Progenitor cell of endocrine pancreas (in vitro differentiated cells): ENCODE measurements around the gene CD226. TPM values are rescaled to one million over a fixed set of nuclear protein-coding genes. Genes with fewer than 3 reads are reported as not detected.
"Not testable (repeated sequence)": the region's sequence is repeated elsewhere in the genome, so short reads cannot be mapped to it uniquely, and the experiment has no call there.

Source experiments
- DNase-seq: peaks from one replicate; pipeline ENCODE4 v3.0.0; 2021; ENCODE audit warnings: low spot score; ENCODE audit not compliant: unreplicated experiment
- H3K27ac Mint-ChIP-seq: 2 replicates; pipeline ENCODE4 v1.8.0; 2021; ENCODE audit warnings: mild to moderate bottlenecking, moderate library complexity, mixed read lengths
- H3K27me3 Mint-ChIP-seq: 2 replicates; pipeline ENCODE4 v1.8.0; 2021; ENCODE audit warnings: mixed read lengths
- H3K36me3 Mint-ChIP-seq: 2 replicates; pipeline ENCODE4 v1.8.0; 2022; ENCODE audit warnings: mixed read lengths; ENCODE audit not compliant: insufficient read depth
- H3K4me1 Mint-ChIP-seq: 2 replicates; pipeline ENCODE4 v1.8.0; 2021; ENCODE audit warnings: low read depth, mixed read lengths
- H3K4me3 Mint-ChIP-seq: 2 replicates; pipeline ENCODE4 v1.8.0; 2021; ENCODE audit warnings: low read depth, mild to moderate bottlenecking, moderate library complexity, mixed read lengths
- H3K9me3 Mint-ChIP-seq: 2 replicates; pipeline ENCODE4 v1.8.0; 2021; ENCODE audit warnings: low read depth, mixed read lengths
- total RNA-seq: library from RNA; stranded (reverse); gene quantifications from 2 replicates; pipeline ENCODE4 v1.2.1, GENCODE V29; 2021
- TF ChIP-seq, protein P1 (sequence below): fragments of 200-600 bp; sonication (generic); IDR thresholded peaks from one replicate; pipeline ENCODE4 v1.5.0; 2021; ENCODE audit warnings: antibody characterized with exemption, mild to moderate bottlenecking; ENCODE audit not compliant: unreplicated experiment

The CD226 gene
- total RNA-seq, 1 donor from 2014 or later = 0.55 TPM

DNA sequence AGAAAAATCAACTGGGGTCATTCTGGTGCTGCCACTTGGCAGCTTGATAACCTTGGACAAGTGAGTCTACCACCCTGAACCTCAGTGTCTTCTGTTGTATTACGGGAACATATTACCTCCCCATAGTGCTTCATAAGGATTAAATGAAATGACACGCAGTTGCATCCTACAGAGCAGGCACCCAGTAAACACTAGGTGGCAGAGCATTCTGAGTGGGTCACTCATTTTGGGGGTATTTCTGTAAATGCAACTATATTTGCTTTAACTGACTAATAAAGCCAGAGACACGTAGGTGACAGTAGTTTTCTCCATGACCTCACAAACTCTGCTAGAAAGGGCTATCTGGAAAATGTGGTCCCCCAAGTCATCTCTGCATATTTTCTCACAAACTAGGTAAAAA, 4.7 kb downstream of the CD226 start:
- Mint-ChIP-seq H3K27ac (no peak overlapping the region), H3K4me3 (no peak overlapping the region), H3K4me1 (no peaks in the 10 kb centered on the region), H3K36me3 (no peaks in the 10 kb centered on the region), H3K27me3 (no peaks in the 10 kb centered on the region), H3K9me3 (no peaks in the 10 kb centered on the region)
- TF ChIP-seq, protein P1, sequence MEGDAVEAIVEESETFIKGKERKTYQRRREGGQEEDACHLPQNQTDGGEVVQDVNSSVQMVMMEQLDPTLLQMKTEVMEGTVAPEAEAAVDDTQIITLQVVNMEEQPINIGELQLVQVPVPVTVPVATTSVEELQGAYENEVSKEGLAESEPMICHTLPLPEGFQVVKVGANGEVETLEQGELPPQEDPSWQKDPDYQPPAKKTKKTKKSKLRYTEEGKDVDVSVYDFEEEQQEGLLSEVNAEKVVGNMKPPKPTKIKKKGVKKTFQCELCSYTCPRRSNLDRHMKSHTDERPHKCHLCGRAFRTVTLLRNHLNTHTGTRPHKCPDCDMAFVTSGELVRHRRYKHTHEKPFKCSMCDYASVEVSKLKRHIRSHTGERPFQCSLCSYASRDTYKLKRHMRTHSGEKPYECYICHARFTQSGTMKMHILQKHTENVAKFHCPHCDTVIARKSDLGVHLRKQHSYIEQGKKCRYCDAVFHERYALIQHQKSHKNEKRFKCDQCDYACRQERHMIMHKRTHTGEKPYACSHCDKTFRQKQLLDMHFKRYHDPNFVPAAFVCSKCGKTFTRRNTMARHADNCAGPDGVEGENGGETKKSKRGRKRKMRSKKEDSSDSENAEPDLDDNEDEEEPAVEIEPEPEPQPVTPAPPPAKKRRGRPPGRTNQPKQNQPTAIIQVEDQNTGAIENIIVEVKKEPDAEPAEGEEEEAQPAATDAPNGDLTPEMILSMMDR = no peak
- no peak for DNase-seq

DNA sequence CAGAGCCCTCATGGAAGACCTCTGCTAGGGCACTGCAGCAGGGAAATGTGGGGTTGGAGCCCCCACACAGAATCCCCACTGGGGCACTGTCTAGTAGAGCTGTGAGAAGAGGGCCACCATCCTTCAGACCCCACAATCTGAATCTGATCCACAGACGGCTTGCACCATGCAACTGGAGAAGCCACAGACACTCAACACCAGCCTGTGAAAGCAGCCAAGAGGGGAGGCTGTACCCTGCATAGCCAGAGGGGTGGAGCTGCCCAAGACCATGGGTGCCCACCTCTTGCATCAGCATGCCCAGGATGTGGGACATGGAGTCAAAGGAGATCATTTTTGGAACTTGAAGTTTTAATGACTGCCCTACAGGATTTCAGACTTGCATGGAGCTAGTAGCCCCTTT, 6.5 kb downstream of the CD226 start:
- Mint-ChIP-seq H3K9me3 (no peaks in the 10 kb centered on the region), H3K4me1 (no peaks in the 10 kb centered on the region), H3K27ac (no peak overlapping the region), H3K27me3 (no peaks in the 10 kb centered on the region), H3K4me3 (no peak overlapping the region), H3K36me3 (no peaks in the 10 kb centered on the region)
- TF ChIP-seq, protein P1 = no peak
- no peak for DNase-seq

- H3K27ac Mint-ChIP-seq, H3K4me1 Mint-ChIP-seq, H3K4me3 Mint-ChIP-seq, H3K36me3 Mint-ChIP-seq, H3K27me3 Mint-ChIP-seq, H3K9me3 Mint-ChIP-seq, DNase-seq: not testable (repeated sequence)
Measured at GRCh38 chr18:69939812-69940211, 7.9 kb downstream of the CD226 start.

DNA sequence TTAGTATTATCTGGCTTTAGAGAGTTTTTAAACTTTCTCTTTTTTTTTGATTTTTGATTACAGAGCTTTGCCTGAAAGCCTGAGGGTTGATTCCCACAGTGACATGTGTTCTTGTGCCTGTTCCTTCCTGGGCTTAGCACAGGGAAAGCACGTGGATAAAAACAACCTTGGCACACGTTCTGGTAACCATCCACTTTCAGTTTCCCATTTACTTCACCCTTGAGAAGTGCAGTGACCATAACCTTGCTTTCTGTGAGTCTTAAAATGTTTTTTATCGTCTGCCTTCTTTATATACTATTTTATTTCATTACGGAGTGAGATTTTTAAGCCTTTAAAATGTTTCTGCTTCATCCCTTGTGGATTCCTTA, 11.5 kb downstream of the CD226 start:
- H3K27me3 Mint-ChIP-seq = no peaks in the 10 kb centered on the region
- TF ChIP-seq, protein P1 = no peak
- no peaks in the 10 kb centered on the region for H3K4me1 Mint-ChIP-seq
- no peak for DNase-seq
- H3K4me3 Mint-ChIP-seq = no peak overlapping the region
- H3K36me3 Mint-ChIP-seq = no peaks in the 10 kb centered on the region
- H3K27ac Mint-ChIP-seq = no peak overlapping the region
- no peaks in the 10 kb centered on the region for H3K9me3 Mint-ChIP-seq

- Mint-ChIP-seq H3K27ac (no peak overlapping the region), H3K4me3 (no peak overlapping the region), H3K27me3 (no peaks in the 10 kb centered on the region), H3K4me1 (no peaks in the 10 kb centered on the region), H3K36me3 (no peaks in the 10 kb centered on the region), H3K9me3 (no peaks in the 10 kb centered on the region)
- TF ChIP-seq, protein P1 = no peak
- no peak for DNase-seq
Measured at GRCh38 chr18:69935319-69936190, 12.1 kb downstream of the CD226 start.
